K562 (cell line): Measurements from ENCODE around the gene IL4I1. TPM values are rescaled to one million over a fixed set of nuclear protein-coding genes. Genes with fewer than 3 reads are reported as not detected.

Experiments
- E2F4 ChIP-seq: sonication (generic); formaldehyde crosslinking; IDR thresholded peaks from 2 replicates; pipeline ENCODE4 v1.8.0; 2022; ENCODE audit warnings: mild to moderate bottlenecking, low read depth, missing genetic modification reagents
- EWSR1 ChIP-seq: fragments of 450-650 bp; IDR thresholded peaks from 2 replicates; pipeline ENCODE4 v1.6.1; 2018; ENCODE audit warnings: borderline replicate concordance, mild to moderate bottlenecking, low read depth, moderate library complexity; ENCODE audit not compliant: partially characterized antibody
- GATA2 ChIP-seq: sonication (generic); formaldehyde crosslinking; IDR thresholded peaks from 2 replicates; pipeline ENCODE4 v1.4.0; 2020; ENCODE audit warnings: mild to moderate bottlenecking, missing genetic modification reagents
- GMEB1 ChIP-seq: fragments of 250-450 bp; sonication (Bioruptor Pico); IDR thresholded peaks from 2 replicates; pipeline ENCODE4 v1.4.0; 2020; ENCODE audit warnings: mild to moderate bottlenecking
- HMGN3 ChIP-seq: IDR thresholded peaks from 2 replicates; pipeline ENCODE4 v1.6.1; 2011; ENCODE audit warnings: borderline replicate concordance, low read depth, mild to moderate bottlenecking, mixed read lengths, low read length; ENCODE audit not compliant: insufficient read length; ENCODE audit errors: extremely low read depth
- HNRNPLL ChIP-seq: fragments of 200-400 bp; formaldehyde crosslinking; IDR thresholded peaks from 2 replicates; pipeline ENCODE4 v1.6.1; 2017; ENCODE audit warnings: low read length, low read depth, mild to moderate bottlenecking; ENCODE audit not compliant: poor library complexity, severe bottlenecking
- MBD2 ChIP-seq: sonication (generic); IDR thresholded peaks from 2 replicates; pipeline ENCODE4 v1.6.1; 2016; ENCODE audit warnings: low read depth, borderline replicate concordance
- MED1 ChIP-seq: sonication (generic); formaldehyde crosslinking; IDR thresholded peaks from 2 replicates; pipeline ENCODE4 v1.8.1; 2023; ENCODE audit warnings: missing genetic modification reagents, borderline replicate concordance
- MYC ChIP-seq, 2 experiments: fragments of 250-450 bp in 1 of 2; sonication (Bioruptor Pico) in 1 of 2; IDR thresholded peaks; 2 replicates each; pipeline versions ENCODE4 v1.5.1 to v1.6.1; 2012 to 2021; ENCODE audit warnings: low read depth in 2 of 2, borderline replicate concordance in 1 of 2, improper control_type of control experiment in 1 of 2, low read length in 1 of 2, mild to moderate bottlenecking in 1 of 2, moderate library complexity in 1 of 2
- SMAD3 ChIP-seq: fragments of 450-650 bp; formaldehyde crosslinking; conservative IDR thresholded peaks from 2 replicates; pipeline ENCODE4 v1.4.0; 2020; ENCODE audit warnings: mild to moderate bottlenecking
- TAF9B ChIP-seq: fragments of 450-650 bp; IDR thresholded peaks from 2 replicates; pipeline ENCODE4 v1.6.1; 2018; ENCODE audit warnings: mild to moderate bottlenecking; ENCODE audit not compliant: partially characterized antibody
- TFAM ChIP-seq: fragments of 250-450 bp; sonication (Bioruptor Pico); conservative IDR thresholded peaks from 2 replicates; pipeline ENCODE4 v1.5.0; 2021; ENCODE audit warnings: mild to moderate bottlenecking, moderate library complexity
- WHSC1 ChIP-seq: IDR thresholded peaks from one replicate; pipeline ENCODE4 v1.6.1; 2012; ENCODE audit warnings: low read length, control low read depth, inconsistent platforms
- XRCC3 ChIP-seq: fragments of 450-650 bp; IDR thresholded peaks from 2 replicates; pipeline ENCODE4 v1.6.1; 2017; ENCODE audit warnings: mild to moderate bottlenecking, moderate library complexity
- ZNF57 ChIP-seq: fragments of 450-650 bp; formaldehyde crosslinking; IDR thresholded peaks from 2 replicates; pipeline ENCODE4 v1.4.0; 2020; ENCODE audit warnings: mild to moderate bottlenecking, moderate library complexity
- ZNF592 ChIP-seq: fragments of 450-650 bp; IDR thresholded peaks from 2 replicates; pipeline ENCODE4 v1.6.1; 2017; ENCODE audit warnings: antibody characterized with exemption, mild to moderate bottlenecking
- ZNF740 ChIP-seq, 3 experiments: fragments of 200-800 bp in 1 of 3; sonication (Bioruptor generic) in 1 of 3; sonication (generic) in 1 of 3; formaldehyde crosslinking in 1 of 3; IDR thresholded peaks; 2 replicates each; pipeline versions ENCODE4 v1.6.1 to v1.8.0; 2016 to 2022; ENCODE audit warnings: mild to moderate bottlenecking in 2 of 3, missing compliant biosample characterization in 2 of 3, missing genetic modification characterization in 2 of 3, missing genetic modification reagents in 1 of 3
- ZSCAN32 ChIP-seq: fragments of 450-650 bp; formaldehyde crosslinking; IDR thresholded peaks from 2 replicates; pipeline ENCODE4 v1.4.0; 2020; ENCODE audit warnings: mild to moderate bottlenecking, moderate library complexity
- polyA plus RNA-seq, 8 experiments: library from polyadenylated mRNA; depleted of rRNA in 4 of 8; stranded (reverse) in 5 of 8; unstranded in 3 of 8; fragments of >200 nt; fragmentation: Nextera tagmentation in 2 of 8; fragmentation: Illumina TruSeq in 1 of 8; extraction: Ambion mirVana in 2 of 8; extraction: Trizol in 1 of 8; gene quantifications; 2 replicates each; pipeline versions ENCODE4 v1.2.1 to v1.2.3, GENCODE V29; 2011 to 2014; ENCODE audit warnings: inconsistent platforms in 1 of 8, missing spikeins in 1 of 8
- total RNA-seq, 7 experiments: library from RNA; depleted of rRNA in 6 of 7; stranded (reverse); fragments of >200 nt in 6 of 7; fragmentation: Illumina TruSeq in 2 of 7; extraction: Trizol in 2 of 7; gene quantifications; 2 replicates each; pipeline versions ENCODE4 v1.2.1 to v1.2.3, GENCODE V29; 2011 to 2021; ENCODE audit warnings: low replicate concordance in 1 of 7

The IL4I1 gene
- total and polyA plus RNA-seq, 9 of the 15 experiments (the other 6 are each of a cell fraction or from before 2014, with no cell fraction given): 0.06 to 0.95 (median 0.43) TPM; not detected in 2

- no peak for TF ChIP-seq EWSR1
- TF ChIP-seq ZNF57 (CRISPR knock-in tag): no peak
- TF ChIP-seq ZNF740 (CRISPR knock-in tag; IDR thresholded peaks at IDR 0.05): no peak; the same call in 1 of the 2 replicates
- TF ChIP-seq ZNF740 (tag; IDR thresholded peaks at IDR 0.05): no peak
- no peak for TF ChIP-seq GATA2 (CRISPR knock-in tag)
- TF ChIP-seq HNRNPLL: no peak
- peak; percentile 98 for TF ChIP-seq MBD2
- TF ChIP-seq XRCC3: no peak
- no peak for TF ChIP-seq SMAD3 (CRISPR knock-in tag)
- TF ChIP-seq E2F4 (CRISPR knock-in tag): no peak
- no peak; the same call in 1 of the 2 replicates for TF ChIP-seq ZNF592
- TF ChIP-seq MED1 (CRISPR knock-in tag): no peak
- peak; percentile 80 for TF ChIP-seq HMGN3
- TF ChIP-seq GMEB1: no peak
- TF ChIP-seq WHSC1: no peak
- TF ChIP-seq TAF9B: no peak
- TF ChIP-seq ZSCAN32 (CRISPR knock-in tag): no peak
- 0 out of 2 replicates have a peak, but pooled peaks have one; percentile 5 for TF ChIP-seq MYC (IDR thresholded peaks at IDR 0.05; ENCODE audit: low read depth, low read length)
- TF ChIP-seq MYC (CRISPR knock-in tag; IDR thresholded peaks at IDR 0.05; ENCODE audit: borderline replicate concordance, low read depth): no peak; the same call in 1 of the 2 replicates
- TF ChIP-seq TFAM (CRISPR knock-in tag): no peak
These were observed 27.0 kb downstream of the IL4I1 start (continued) for GRCh38 chr19:49869484-49870308.
